Smooth muscle cell (in vitro differentiated cells): ENCODE results near the gene ZNF787. TPM values are rescaled to one million over a fixed set of nuclear protein-coding genes. Genes with fewer than 3 reads are reported as not detected.

ENCODE experiments used
- DNase-seq: peaks from one replicate; lab custom pipeline; 2025; ENCODE audit not compliant: unreplicated experiment; lab: John Stamatoyannopoulos, UW
- H2AFZ ChIP-seq: fragments of 200-600 bp; sonication (generic); 2 replicates; pipeline ENCODE4 v1.6.0; 2016; ENCODE audit warnings: antibody characterized with exemption, low read depth, mild to moderate bottlenecking
- H3F3A ChIP-seq: fragments of 200-600 bp; sonication (generic); 2 replicates; pipeline ENCODE4 v1.6.0; 2017; ENCODE audit warnings: antibody characterized with exemption, low read depth
- H3K27ac ChIP-seq: fragments of 200-600 bp; sonication (generic); 2 replicates; pipeline ENCODE4 v1.5.1; 2016; ENCODE audit warnings: low read depth, mild to moderate bottlenecking
- H3K27me3 ChIP-seq: fragments of 200-600 bp; sonication (generic); 2 replicates; pipeline ENCODE4 v1.6.1; 2016; ENCODE audit warnings: low read depth, mild to moderate bottlenecking
- H3K36me3 ChIP-seq: fragments of 200-600 bp; sonication (generic); 2 replicates; pipeline ENCODE4 v1.5.1; 2016; ENCODE audit warnings: low read depth
- H3K4me1 ChIP-seq: fragments of 200-600 bp; sonication (generic); 2 replicates; pipeline ENCODE4 v1.5.1; 2016; ENCODE audit warnings: low read depth
- H3K4me2 ChIP-seq: fragments of 200-600 bp; sonication (generic); 2 replicates; pipeline ENCODE4 v1.6.0; 2016; ENCODE audit warnings: mild to moderate bottlenecking
- H3K4me3 ChIP-seq: fragments of 200-600 bp; sonication (generic); 2 replicates; pipeline ENCODE4 v1.5.1; 2016; ENCODE audit warnings: mild to moderate bottlenecking
- H3K79me2 ChIP-seq: fragments of 200-600 bp; sonication (generic); 2 replicates; pipeline ENCODE4 v1.6.0; 2016; ENCODE audit warnings: low read depth, mild to moderate bottlenecking
- H3K9ac ChIP-seq: fragments of 200-600 bp; sonication (generic); 2 replicates; pipeline ENCODE4 v1.6.0; 2016; ENCODE audit warnings: low read depth
- H3K9me3 ChIP-seq: fragments of 200-600 bp; sonication (generic); replicated peaks from 2 replicates; pipeline ENCODE4 v1.5.1; 2016; ENCODE audit warnings: low read depth
- H4K20me1 ChIP-seq: fragments of 200-600 bp; sonication (generic); 2 replicates; pipeline ENCODE4 v1.6.0; 2016; ENCODE audit warnings: low read depth
- CTCF ChIP-seq: fragments of 200-600 bp; sonication (generic); IDR thresholded peaks from 2 replicates; pipeline ENCODE4 v1.5.1; 2017; ENCODE audit warnings: borderline replicate concordance, mild to moderate bottlenecking, antibody characterized with exemption; ENCODE audit not compliant: insufficient read depth, poor library complexity, severe bottlenecking
- WGBS: methylation state at CpG from one replicate; pipeline ENCODE4 v1.1.7; 2016; ENCODE audit warnings: low lambda C conversion rate; 5-methylcytosine and 5-hydroxymethylcytosine counted together
- polyA plus RNA-seq: library from polyadenylated mRNA; unstranded; fragments of >200 nt; fragmentation: Nextera tagmentation; extraction: Ambion mirVana; gene quantifications from 2 replicates; pipeline ENCODE4 v1.2.1, GENCODE V29; 2016
- small RNA-seq: library from RNA; depleted of rRNA; stranded (forward); fragments of <200 nt; gene quantifications from one replicate; pipeline ENCODE3, GENCODE V24; 2014
- total RNA-seq: library from RNA; depleted of rRNA; stranded (reverse); fragments of >200 nt; gene quantifications from 2 replicates; pipeline ENCODE4 v1.2.3, GENCODE V29; 2014

The ZNF787 gene
- total and polyA plus RNA-seq, 2 experiments from 2014 or later = 10.0 to 20.3 TPM

- Histone ChIP-seq H3F3A (no peaks in the 10 kb centered on the region), H3K27ac (no peak overlapping the region), H3K9me3 (no peaks in the 10 kb centered on the region), H3K9ac (no peak overlapping the region), H3K79me2 (no peaks in the 10 kb centered on the region), H3K4me1 (no peaks in the 10 kb centered on the region), H4K20me1 (no peaks in the 10 kb centered on the region), H3K36me3 (no peaks in the 10 kb centered on the region), H2AFZ (no peak overlapping the region), H3K27me3 (no peaks in the 10 kb centered on the region), H3K4me3 (no peak overlapping the region), H3K4me2 (no peak overlapping the region)
- TF ChIP-seq CTCF = no peak
- whole genome bisulfite sequencing = 76% methylated on average over 3 of the region's 3 CpGs
- no peak for DNase-seq
Measured at GRCh38 chr19:56069642-56070041, 51.5 kb downstream of the ZNF787 start.

- Histone ChIP-seq H2AFZ (no peak overlapping the region), H3K4me2 (peak overlapping the region; percentile 76), H3K4me3 (peak overlapping the region; percentile 34), H3K79me2 (no peaks in the 10 kb centered on the region), H4K20me1 (no peaks in the 10 kb centered on the region), H3K4me1 (no peaks in the 10 kb centered on the region), H3K27me3 (no peaks in the 10 kb centered on the region), H3K27ac (no peak overlapping the region), H3K36me3 (no peaks in the 10 kb centered on the region), H3F3A (no peaks in the 10 kb centered on the region), H3K9ac (no peak overlapping the region), H3K9me3 (no peaks in the 10 kb centered on the region)
- 14% methylated on average over 39 of the region's 39 CpGs for WGBS
- TF ChIP-seq CTCF = peak; percentile 79
- DNase-seq = peak; percentile 12
Measured at GRCh38 chr19:56066152-56067023, 54.7 kb downstream of the ZNF787 start.

GRCh38 chr19:56053596-56053995 is 67.5 kb downstream of the ZNF787 start:
- H3K9me3 ChIP-seq = no peaks in the 10 kb centered on the region
- H3K4me1 ChIP-seq = no peaks in the 10 kb centered on the region
- no peak for TF ChIP-seq CTCF
- WGBS = 92% methylated on average over 18 of the region's 18 CpGs
- no peak for DNase-seq
- no peak overlapping the region for H2AFZ ChIP-seq
- no peaks in the 10 kb centered on the region for H3K36me3 ChIP-seq
- no peak overlapping the region for H3K4me3 ChIP-seq
- no peaks in the 10 kb centered on the region for H3K79me2 ChIP-seq
- no peak overlapping the region for H3K4me2 ChIP-seq
- H3K9ac ChIP-seq = no peak overlapping the region
- no peak overlapping the region for H3K27ac ChIP-seq
- no peaks in the 10 kb centered on the region for H4K20me1 ChIP-seq
- no peaks in the 10 kb centered on the region for H3K27me3 ChIP-seq
- no peaks in the 10 kb centered on the region for H3F3A ChIP-seq

Small RNA genes within 50 kb of the gene (small RNA-seq; reads per million reads assigned to genes)
- gene AC024580.2 (not detected), gene RF00019 (not detected)

Other genes starting within 250 kb of the ZNF787 start
- gene NLRP13, start 189.0 kb downstream of the ZNF787 start, total RNA-seq = not detected in 2 replicates
- not detected in 2 replicates for gene NLRP13, start 189.0 kb downstream of the ZNF787 start, polyA plus RNA-seq
- not detected in 2 replicates for gene NLRP8, start 173.5 kb downstream of the ZNF787 start, total RNA-seq
- not detected in 2 replicates for gene NLRP8, start 173.5 kb downstream of the ZNF787 start, polyA plus RNA-seq
- not detected in 2 replicates for gene NLRP5, start 134.5 kb downstream of the ZNF787 start, total RNA-seq
- gene NLRP5, start 134.5 kb downstream of the ZNF787 start, polyA plus RNA-seq = not detected in 2 replicates
- gene ZNF444, start 20.0 kb upstream of the ZNF787 start, total RNA-seq = 10.8 and 20.0 TPM in 2 replicates
- 40.6 and 55.5 TPM in 2 replicates for gene ZNF444, start 20.0 kb upstream of the ZNF787 start, polyA plus RNA-seq
- gene GALP, start 54.7 kb upstream of the ZNF787 start, total RNA-seq = not detected in 2 replicates
- not detected in 2 replicates for gene GALP, start 54.7 kb upstream of the ZNF787 start, polyA plus RNA-seq
- not detected in 2 replicates for gene ZSCAN5B, start 76.5 kb upstream of the ZNF787 start, total RNA-seq
- 0.19 TPM in 1 of 2 replicates, not detected in the other for gene ZSCAN5B, start 76.5 kb upstream of the ZNF787 start, polyA plus RNA-seq
- gene ZSCAN5C, start 81.0 kb upstream of the ZNF787 start, total RNA-seq = not detected in 2 replicates
- not detected in 2 replicates for gene ZSCAN5C, start 81.0 kb upstream of the ZNF787 start, polyA plus RNA-seq
- gene EDDM13, start 151.5 kb upstream of the ZNF787 start, total RNA-seq = not detected in 2 replicates
- gene EDDM13, start 151.5 kb upstream of the ZNF787 start, polyA plus RNA-seq = 0.58 and 0.80 TPM in 2 replicates
- 4.7 and 7.4 TPM in 2 replicates for gene ZSCAN5A, start 193.5 kb upstream of the ZNF787 start, total RNA-seq
- gene ZSCAN5A, start 193.5 kb upstream of the ZNF787 start, polyA plus RNA-seq = 5.3 and 11.0 TPM in 2 replicates